ENCODE results near the gene VGLL2.

- no peak for TF ChIP-seq ZNF274 (IDR thresholded peaks at IDR 0.05; ENCODE audit: low read depth, low read length)
- TF ChIP-seq YY1 (IDR thresholded peaks at IDR 0.05; ENCODE audit: insufficient read depth, insufficient read length), result no peak
- TF ChIP-seq SUZ12 (IDR thresholded peaks at IDR 0.05; ENCODE audit: extremely low read depth, insufficient read depth, insufficient read length), result no peak
Observed at GRCh38 chr6:117268924-117269323, 3.6 kb downstream of the VGLL2 start.

All from NT2/D1 (cell line).